Measurements from ENCODE around the gene FAM174B. TPM values are rescaled to one million over a fixed set of nuclear protein-coding genes. Genes with fewer than 3 reads are reported as not detected.

FAM174B gene
- total RNA-seq, 1 donor from 2014 or later: 18.9 TPM

GRCh38 chr15:92576597-92577200 is 78.9 kb downstream of the FAM174B start:
- no peak overlapping the region for H3K4me3 ChIP-seq (ENCODE audit: low read depth, low read length)
- H3K36me3 ChIP-seq (ENCODE audit: control insufficient read depth, insufficient read depth, low read length): no peaks in the 10 kb centered on the region
- no peaks in the 10 kb centered on the region for H3K27me3 ChIP-seq (ENCODE audit: control insufficient read depth, insufficient read depth, low read length)
- no peak for TF ChIP-seq CTCF (IDR thresholded peaks at IDR 0.05; ENCODE audit: insufficient read depth, low read length, poor library complexity, severe bottlenecking)
- DNase-seq (ENCODE audit: low read depth): no peak

GRCh38 chr15:92574566-92574965 is 81.0 kb downstream of the FAM174B start:
- DNase-seq (ENCODE audit: low read depth): no peak
- Histone ChIP-seq H3K36me3 (ENCODE audit: control insufficient read depth, insufficient read depth, low read length) (no peaks in the 10 kb centered on the region), H3K27me3 (ENCODE audit: control insufficient read depth, insufficient read depth, low read length) (no peaks in the 10 kb centered on the region), H3K4me3 (ENCODE audit: low read depth, low read length) (no peak overlapping the region)
- TF ChIP-seq CTCF (IDR thresholded peaks at IDR 0.05; ENCODE audit: insufficient read depth, low read length, poor library complexity, severe bottlenecking): no peak

GRCh38 chr15:92574161-92574560 is 81.4 kb downstream of the FAM174B start:
- no peak for TF ChIP-seq CTCF (IDR thresholded peaks at IDR 0.05; ENCODE audit: insufficient read depth, low read length, poor library complexity, severe bottlenecking)
- no peaks in the 10 kb centered on the region for H3K27me3 ChIP-seq (ENCODE audit: control insufficient read depth, insufficient read depth, low read length)
- H3K36me3 ChIP-seq (ENCODE audit: control insufficient read depth, insufficient read depth, low read length): no peaks in the 10 kb centered on the region
- H3K4me3 ChIP-seq (ENCODE audit: low read depth, low read length): no peak overlapping the region
- DNase-seq (ENCODE audit: low read depth): no peak

GRCh38 chr15:92571824-92572223 is 83.8 kb downstream of the FAM174B start:
- no peaks in the 10 kb centered on the region for H3K36me3 ChIP-seq (ENCODE audit: control insufficient read depth, insufficient read depth, low read length)
- DNase-seq (ENCODE audit: low read depth): no peak
- no peak for TF ChIP-seq CTCF (IDR thresholded peaks at IDR 0.05; ENCODE audit: insufficient read depth, low read length, poor library complexity, severe bottlenecking)
- no peaks in the 10 kb centered on the region for H3K27me3 ChIP-seq (ENCODE audit: control insufficient read depth, insufficient read depth, low read length)
- no peak overlapping the region for H3K4me3 ChIP-seq (ENCODE audit: low read depth, low read length)

- H3K4me3 ChIP-seq (ENCODE audit: low read depth, low read length): no peak overlapping the region
- DNase-seq (ENCODE audit: low read depth): no peak
- no peak for TF ChIP-seq CTCF (IDR thresholded peaks at IDR 0.05; ENCODE audit: insufficient read depth, low read length, poor library complexity, severe bottlenecking)
- H3K27me3 ChIP-seq (ENCODE audit: control insufficient read depth, insufficient read depth, low read length): no peaks in the 10 kb centered on the region
- H3K36me3 ChIP-seq (ENCODE audit: control insufficient read depth, insufficient read depth, low read length): no peaks in the 10 kb centered on the region
Observed at GRCh38 chr15:92570391-92570790, 85.2 kb downstream of the FAM174B start.

GRCh38 chr15:92569778-92570177 is 85.8 kb downstream of the FAM174B start:
- no peaks in the 10 kb centered on the region for H3K36me3 ChIP-seq (ENCODE audit: control insufficient read depth, insufficient read depth, low read length)
- no peak for TF ChIP-seq CTCF (IDR thresholded peaks at IDR 0.05; ENCODE audit: insufficient read depth, low read length, poor library complexity, severe bottlenecking)
- H3K4me3 ChIP-seq (ENCODE audit: low read depth, low read length): no peak overlapping the region
- H3K27me3 ChIP-seq (ENCODE audit: control insufficient read depth, insufficient read depth, low read length): no peaks in the 10 kb centered on the region
- DNase-seq (ENCODE audit: low read depth): no peak
